GM12878 (cell line): ENCODE data around the gene PRKRIP1. TPM values are rescaled to one million over a fixed set of nuclear protein-coding genes. Genes with fewer than 3 reads are reported as not detected.
A peak's percentile ranks its signal among the peaks of the same experiment; 100 is the strongest.

Source experiments
- BCL3 ChIP-seq: IDR thresholded peaks from 2 replicates; pipeline ENCODE4 v1.6.1; 2011; ENCODE audit warnings: borderline replicate concordance, low read depth, mild to moderate bottlenecking, moderate library complexity, low read length; ENCODE audit not compliant: insufficient read depth, poor library complexity, severe bottlenecking
- BHLHE40 ChIP-seq, 2 experiments: fragments of 450-650 bp in 1 of 2; IDR thresholded peaks; 2 replicates each; pipeline ENCODE4 v1.6.1; 2011 to 2017; ENCODE audit warnings: low read depth in 2 of 2, borderline replicate concordance in 1 of 2, improper control_type of control experiment in 1 of 2, low read length in 1 of 2, mild to moderate bottlenecking in 1 of 2
- CBFB ChIP-seq: IDR thresholded peaks from 2 replicates; pipeline ENCODE4 v1.6.1; 2016; ENCODE audit warnings: antibody characterized with exemption, low read depth
- CBX3 ChIP-seq: fragments of 200-600 bp; sonication (generic); IDR thresholded peaks from 2 replicates; pipeline ENCODE4 v1.6.1; 2016; ENCODE audit warnings: low read depth, borderline replicate concordance
- DPF2 ChIP-seq: fragments of 450-650 bp; IDR thresholded peaks from 2 replicates; pipeline ENCODE4 v1.6.1; 2017; ENCODE audit warnings: mild to moderate bottlenecking
- KLF5 ChIP-seq: fragments of 450-650 bp; IDR thresholded peaks from 2 replicates; pipeline ENCODE4 v1.6.1; 2014; ENCODE audit warnings: mild to moderate bottlenecking; ENCODE audit not compliant: partially characterized antibody
- MYC ChIP-seq: IDR thresholded peaks from 2 replicates; pipeline ENCODE4 v1.6.1; 2011; ENCODE audit warnings: mild to moderate bottlenecking, low read length, moderate library complexity, inconsistent platforms; ENCODE audit not compliant: insufficient read depth, insufficient replicate concordance, insufficient read length, severe bottlenecking
- NR2C2 ChIP-seq: IDR thresholded peaks from 2 replicates; pipeline ENCODE4 v1.6.1; 2011; ENCODE audit warnings: borderline replicate concordance, low read depth; ENCODE audit not compliant: control insufficient read depth, insufficient read length
- POLR2AphosphoS5 ChIP-seq: IDR thresholded peaks from 2 replicates; pipeline ENCODE4 v1.6.1; 2011; ENCODE audit warnings: mild to moderate bottlenecking, low read length, inconsistent platforms
- RAD21 ChIP-seq: IDR thresholded peaks from 2 replicates; pipeline ENCODE4 v1.6.1; 2011; ENCODE audit warnings: mild to moderate bottlenecking, low read depth, low read length, moderate library complexity; ENCODE audit not compliant: insufficient read depth
- RELA ChIP-seq: fragments of 450-650 bp; IDR thresholded peaks from 2 replicates; pipeline ENCODE4 v1.8.0; 2014; ENCODE audit warnings: borderline replicate concordance; ENCODE audit not compliant: partially characterized antibody
- RUNX3 ChIP-seq: IDR thresholded peaks from 2 replicates; pipeline ENCODE4 v1.6.1; 2012; ENCODE audit warnings: low read length, inconsistent platforms
- SIX5 ChIP-seq: IDR thresholded peaks from 2 replicates; pipeline ENCODE4 v1.6.1; 2011; ENCODE audit warnings: mild to moderate bottlenecking, low read depth, low read length, moderate library complexity; ENCODE audit not compliant: severe bottlenecking
- TAF1 ChIP-seq: IDR thresholded peaks from 2 replicates; pipeline ENCODE4 v1.6.1; 2011; ENCODE audit warnings: mild to moderate bottlenecking, low read depth, low read length, borderline replicate concordance
- USF1 ChIP-seq: IDR thresholded peaks from 2 replicates; pipeline ENCODE4 v1.6.1; 2011; ENCODE audit warnings: borderline replicate concordance, low read depth, mild to moderate bottlenecking, moderate library complexity, mixed read lengths, low read length; ENCODE audit not compliant: insufficient read depth; ENCODE audit errors: extremely low read length
- ZBTB11 ChIP-seq: fragments of 450-650 bp; formaldehyde crosslinking; IDR thresholded peaks from 2 replicates; pipeline ENCODE4 v1.5.0; 2022; ENCODE audit warnings: mild to moderate bottlenecking, missing genetic modification characterization
- ZNF207 ChIP-seq: fragments of 450-650 bp; IDR thresholded peaks from 2 replicates; pipeline ENCODE4 v1.6.1; 2014; ENCODE audit warnings: antibody characterized with exemption, mild to moderate bottlenecking, borderline replicate concordance
- ZNF592 ChIP-seq: fragments of 450-650 bp; IDR thresholded peaks from 2 replicates; pipeline ENCODE4 v1.6.1; 2017; ENCODE audit warnings: mild to moderate bottlenecking, moderate library complexity
- ZZZ3 ChIP-seq: IDR thresholded peaks from 2 replicates; pipeline ENCODE4 v1.6.1; 2011; ENCODE audit warnings: low read depth; ENCODE audit not compliant: control insufficient read depth, insufficient read length
- polyA plus RNA-seq, 11 experiments: library from polyadenylated mRNA; depleted of rRNA in 4 of 11; unstranded in 6 of 11; stranded (reverse) in 5 of 11; fragments of >200 nt; fragmentation: Nextera tagmentation in 4 of 11; fragmentation: Illumina TruSeq in 1 of 11; extraction: Ambion mirVana in 4 of 11; extraction: Trizol in 1 of 11; gene quantifications; 1 replicate in 1 of 11; 2 replicates in 10 of 11; pipeline versions ENCODE4 v1.2.1 to v1.2.3, GENCODE V29; 2011 to 2016; ENCODE audit warnings: inconsistent platforms in 2 of 11, missing spikeins in 2 of 11, low read depth in 1 of 11
- total RNA-seq, 4 experiments: library from RNA; depleted of rRNA in 3 of 4; stranded (reverse); fragments of >200 nt in 3 of 4; fragmentation: Illumina TruSeq in 1 of 4; extraction: Trizol in 1 of 4; gene quantifications; 2 replicates each; pipeline versions ENCODE4 v1.2.1 to v1.2.3, GENCODE V29; 2013 to 2021

PRKRIP1 gene
- total and polyA plus RNA-seq, 10 of the 15 experiments (the other 5 are each of a cell fraction or from before 2014, with no cell fraction given): 17.0 to 38.4 (median 25.5) TPM

GRCh38 chr7:102415685-102416225, 19.6 kb downstream of the PRKRIP1 start (continued):
- no peak for TF ChIP-seq ZNF592
- no peak for TF ChIP-seq TAF1
- TF ChIP-seq BHLHE40 (IDR thresholded peaks at IDR 0.05; ENCODE audit: borderline replicate concordance in 1 of 2, low read depth in 2 of 2, low read length in 1 of 2): peak; percentile 49 to 77; a peak in 3 of 4 replicates
- TF ChIP-seq MYC: peak; percentile 72
- no peak for TF ChIP-seq BCL3
- no peak for TF ChIP-seq NR2C2
- TF ChIP-seq USF1: no peak
- no peak for TF ChIP-seq ZBTB11 (CRISPR knock-in tag)
- no peak for TF ChIP-seq RAD21
- TF ChIP-seq ZZZ3: no peak
- TF ChIP-seq RUNX3: peak; percentile 61
- no peak for TF ChIP-seq CBFB
- TF ChIP-seq SIX5: no peak
- peak; percentile 47; the same call in 1 of the 2 replicates for TF ChIP-seq POLR2AphosphoS5
- no peak for TF ChIP-seq RELA
- peak; percentile 69 for TF ChIP-seq DPF2
- TF ChIP-seq ZNF207: no peak
- TF ChIP-seq KLF5: no peak
- no peak for TF ChIP-seq CBX3
